AG04449 (cell line): ENCODE measurements around the gene KIF9.
"Not testable (repeated sequence)": the region's sequence is repeated elsewhere in the genome, so short reads cannot be mapped to it uniquely, and the experiment has no call there.

Source experiments
- CTCF ChIA-PET: fragments of 350-600 bp; formaldehyde crosslinking; extraction: SDS; loops from one replicate; lab custom pipeline; 2021; ENCODE audit warnings: antibody characterized with exemption; lab: Yijun Ruan, JAX
- POLR2A ChIA-PET: fragments of 400-600, 350-600 bp; formaldehyde crosslinking; extraction: SDS; loops from one replicate; lab custom pipeline; 2020; ENCODE audit warnings: antibody characterized with exemption, inconsistent platforms; lab: Yijun Ruan, JAX
- DNase-seq: peaks from one replicate; pipeline ENCODE4 v3.0.0-alpha.2; 2010; ENCODE audit warnings: low read depth, low spot score
- H3K4me3 ChIP-seq: 2 replicates; pipeline ENCODE4 v1.5.1; 2011; ENCODE audit warnings: low read depth, mild to moderate bottlenecking, control low read depth, low read length
- TF ChIP-seq, protein P1 (sequence below): IDR thresholded peaks from one replicate; pipeline ENCODE4 v1.5.1; 2011; ENCODE audit warnings: mild to moderate bottlenecking, moderate library complexity, low read length, control low read depth, inconsistent platforms; ENCODE audit not compliant: insufficient read depth; ENCODE audit errors: missing control alignments

KIF9 gene

DNA sequence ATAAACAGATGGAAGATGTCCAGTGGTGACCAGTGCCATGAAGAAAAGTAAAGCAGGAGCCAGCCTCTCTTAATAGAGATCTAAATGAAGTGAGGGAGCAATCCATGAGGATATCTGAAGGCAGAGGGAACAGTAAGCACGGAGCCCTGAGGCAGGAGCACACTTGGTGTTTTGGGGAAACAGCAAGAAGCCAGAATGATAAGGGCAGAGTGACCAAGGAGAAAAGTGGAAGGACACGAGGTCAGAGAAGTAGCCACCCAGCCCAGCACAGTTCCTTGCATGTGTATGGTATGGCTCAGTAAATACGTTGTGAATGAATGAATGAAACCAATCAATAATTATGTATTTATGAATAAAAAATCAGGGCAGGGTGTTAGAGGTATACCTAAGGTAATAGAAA is 11.8 kb upstream of the KIF9 start:
- TF ChIP-seq, protein P1, sequence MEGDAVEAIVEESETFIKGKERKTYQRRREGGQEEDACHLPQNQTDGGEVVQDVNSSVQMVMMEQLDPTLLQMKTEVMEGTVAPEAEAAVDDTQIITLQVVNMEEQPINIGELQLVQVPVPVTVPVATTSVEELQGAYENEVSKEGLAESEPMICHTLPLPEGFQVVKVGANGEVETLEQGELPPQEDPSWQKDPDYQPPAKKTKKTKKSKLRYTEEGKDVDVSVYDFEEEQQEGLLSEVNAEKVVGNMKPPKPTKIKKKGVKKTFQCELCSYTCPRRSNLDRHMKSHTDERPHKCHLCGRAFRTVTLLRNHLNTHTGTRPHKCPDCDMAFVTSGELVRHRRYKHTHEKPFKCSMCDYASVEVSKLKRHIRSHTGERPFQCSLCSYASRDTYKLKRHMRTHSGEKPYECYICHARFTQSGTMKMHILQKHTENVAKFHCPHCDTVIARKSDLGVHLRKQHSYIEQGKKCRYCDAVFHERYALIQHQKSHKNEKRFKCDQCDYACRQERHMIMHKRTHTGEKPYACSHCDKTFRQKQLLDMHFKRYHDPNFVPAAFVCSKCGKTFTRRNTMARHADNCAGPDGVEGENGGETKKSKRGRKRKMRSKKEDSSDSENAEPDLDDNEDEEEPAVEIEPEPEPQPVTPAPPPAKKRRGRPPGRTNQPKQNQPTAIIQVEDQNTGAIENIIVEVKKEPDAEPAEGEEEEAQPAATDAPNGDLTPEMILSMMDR: no peak
- CTCF ChIA-PET: interaction anchor here (1.0 to 1.9 kb wide), 4 partner anchors 9 to 29 kb away, joined by 3 to 6 read pairs (median 4); no protein-coding TSS in a partner anchor
- no peak overlapping the region for H3K4me3 ChIP-seq
- DNase-seq: no peak
- POLR2A ChIA-PET: interaction anchor here (0.9 kb wide), 1 partner anchor 86 kb away, joined by 3 read pairs; the partner anchor contains the start of gene PTPN23

DNA sequence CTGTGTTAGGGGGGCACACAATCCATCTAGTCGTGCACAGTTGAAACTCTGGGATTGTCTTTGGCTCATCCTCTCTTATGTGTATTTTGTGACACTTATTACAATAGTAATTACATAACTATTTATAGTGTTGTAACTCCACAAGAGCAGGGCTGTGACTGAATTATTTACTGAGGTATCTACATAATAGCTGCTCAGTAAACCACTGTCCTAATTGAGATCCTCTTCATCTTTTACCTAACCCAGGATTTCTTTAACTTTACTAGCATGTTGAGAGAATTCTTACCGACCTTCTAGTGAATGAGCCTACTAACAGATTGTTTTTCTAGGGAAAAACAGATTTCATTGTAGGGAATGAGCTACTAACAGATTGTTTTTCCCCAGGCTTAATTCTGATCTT is 11.2 kb upstream of the KIF9 start:
- DNase-seq: no peak
- ChIA-PET CTCF (interaction anchor here (1.0 to 1.9 kb wide), 4 partner anchors 11 to 30 kb away, joined by 3 to 6 read pairs (median 4); partner anchors contain the start of genes KIF9 and KLHL18), POLR2A (interaction anchor here (0.6 kb wide), 1 partner anchor 1603 kb away, joined by 3 read pairs; no protein-coding TSS in a partner anchor)
- no peak overlapping the region for H3K4me3 ChIP-seq
- TF ChIP-seq, protein P1: no peak

DNA sequence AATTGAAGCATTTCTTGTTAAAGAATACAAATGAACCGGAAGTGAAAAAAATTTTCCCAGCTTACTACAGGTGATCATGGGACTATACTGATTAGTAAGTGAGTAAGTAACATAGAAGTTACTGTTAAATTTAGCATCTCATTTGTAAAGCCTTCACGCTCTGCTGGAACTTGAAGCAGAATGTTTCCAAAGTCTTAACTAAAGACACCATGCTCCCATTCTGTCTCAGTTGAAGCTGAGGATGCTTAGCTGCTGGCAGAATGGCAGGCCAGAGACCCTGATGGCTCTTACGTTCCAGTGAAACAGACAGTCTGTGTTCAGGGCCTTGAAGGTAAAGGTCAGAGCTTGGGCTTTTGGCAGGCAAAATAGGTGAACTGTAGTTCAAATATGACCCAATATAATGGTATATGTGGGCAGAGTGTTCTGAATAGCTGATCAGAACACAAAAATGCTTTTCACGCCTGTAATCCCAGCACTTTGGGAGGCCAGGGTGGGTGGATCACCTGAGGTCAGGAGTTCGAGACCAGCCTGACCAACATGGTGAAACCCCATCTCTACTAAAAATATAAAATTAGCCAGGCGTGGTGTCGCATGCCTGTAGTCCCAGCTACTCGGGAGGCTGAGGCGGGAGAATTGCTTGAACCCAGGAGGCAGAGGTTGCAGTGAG is 9.3 kb upstream of the KIF9 start:
- CTCF ChIA-PET: interaction anchor here (1.2 to 3.8 kb wide), 3 partner anchors 10 to 586 kb away, joined by 3 to 20 read pairs (median 4); no protein-coding TSS in a partner anchor
- POLR2A ChIA-PET, DNase-seq, H3K4me3 ChIP-seq: not testable (repeated sequence)

DNA sequence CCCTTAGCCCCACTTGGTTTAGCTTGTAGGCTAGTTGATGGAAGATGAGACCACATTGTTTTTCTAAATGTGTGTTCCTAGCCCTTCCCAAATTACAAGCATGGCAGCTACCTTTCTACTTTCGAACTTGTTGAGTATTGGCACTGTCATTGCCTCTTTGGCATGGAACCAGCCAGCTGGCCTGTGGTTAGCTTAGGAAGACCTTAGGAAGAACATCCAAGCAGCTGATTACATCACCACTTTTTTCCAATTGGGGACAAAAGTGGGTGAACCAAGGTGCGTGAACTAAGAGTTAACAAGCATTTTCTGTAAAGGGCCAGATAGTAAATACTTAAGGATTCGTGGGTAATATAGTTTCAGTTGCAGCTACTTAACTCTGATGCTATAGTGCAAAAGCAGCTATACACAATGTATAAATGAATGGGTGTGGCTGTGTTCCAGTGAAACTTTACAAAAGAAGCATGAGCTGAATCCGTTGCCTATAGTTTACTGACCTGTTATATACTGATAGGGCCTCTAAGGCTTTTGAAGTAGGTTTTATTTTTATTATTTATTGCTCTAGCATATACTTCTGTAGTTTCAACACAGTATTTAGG is 8.7 kb upstream of the KIF9 start:
- TF ChIP-seq, protein P1: no peak
- no peak for DNase-seq
- POLR2A ChIA-PET: no interaction called here
- H3K4me3 ChIP-seq: no peak overlapping the region
- CTCF ChIA-PET: interaction anchor here (1.0 to 3.8 kb wide), 5 partner anchors 10 to 586 kb away, joined by 3 to 20 read pairs (median 3); no protein-coding TSS in a partner anchor

DNA sequence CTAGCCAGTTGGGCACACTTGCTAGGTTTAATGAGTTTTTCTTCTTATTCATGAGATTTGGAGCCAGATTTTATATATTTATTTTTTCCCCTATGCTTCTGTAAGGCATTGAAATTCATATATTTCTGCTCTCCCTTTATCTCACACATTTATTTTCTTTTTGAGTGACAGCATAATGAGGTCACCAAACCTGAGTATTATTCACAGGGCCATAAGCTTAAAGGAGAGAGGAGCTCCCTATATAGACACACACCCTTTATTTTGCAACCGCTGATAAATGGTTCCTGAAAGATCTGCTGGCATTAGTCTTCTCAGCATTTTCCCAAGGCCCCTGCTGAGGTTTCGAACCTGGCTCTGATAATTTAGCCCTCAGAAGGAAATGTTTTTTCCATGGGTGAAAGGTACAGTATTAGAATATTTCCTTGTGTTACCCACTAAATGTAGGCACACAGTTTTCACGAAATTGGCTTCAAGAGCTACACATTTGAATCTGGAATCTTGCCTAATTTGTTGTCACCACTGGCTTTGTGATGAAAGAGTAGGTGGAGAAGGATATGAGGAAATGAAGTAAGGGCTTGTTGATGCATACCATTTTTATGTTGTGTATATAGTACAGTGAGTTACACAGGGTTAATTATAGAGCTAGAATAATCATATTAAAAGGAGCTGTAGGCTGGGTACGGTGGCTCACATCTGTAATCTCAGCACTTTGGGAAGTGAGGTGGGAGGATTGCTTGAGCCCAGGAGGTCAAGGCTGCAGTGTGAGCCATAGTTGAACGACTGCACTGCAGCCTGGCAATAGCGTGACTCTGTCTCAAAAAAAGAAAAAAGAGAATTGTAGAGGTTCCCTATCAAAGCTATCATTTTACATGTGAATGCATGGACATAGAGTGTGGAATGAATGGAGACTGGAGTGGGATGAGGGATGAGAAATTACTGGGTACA is 6.6 kb upstream of the KIF9 start:
- CTCF ChIA-PET: interaction anchor here (1.0 to 3.8 kb wide), 2 partner anchors 35 to 39 kb away, joined by 3 to 20 read pairs; no protein-coding TSS in a partner anchor
- H3K4me3 ChIP-seq: no peak overlapping the region
- TF ChIP-seq, protein P1: no peak
- DNase-seq: no peak
- POLR2A ChIA-PET: no interaction called here
